H1 (cell line): ENCODE measurements around the gene KIT. TPM values are rescaled to one million over a fixed set of nuclear protein-coding genes. Genes with fewer than 3 reads are reported as not detected.

ENCODE experiments used
- CHD7 ChIP-seq: fragments of 300-600 bp; sonication (generic); IDR thresholded peaks from 2 replicates; pipeline ENCODE4 v1.7.1; 2012; ENCODE audit warnings: low read length, moderate library complexity, mild to moderate bottlenecking, inconsistent platforms; ENCODE audit not compliant: insufficient replicate concordance
- CTCF ChIP-seq, 3 experiments: IDR thresholded peaks; 1 replicate in 2 of 3; 2 replicates in 1 of 3; pipeline versions ENCODE4 v1.5.1 to v1.6.1; 2011; ENCODE audit warnings: low read length in 3 of 3, mild to moderate bottlenecking in 3 of 3, inconsistent platforms in 2 of 3, low read depth in 1 of 3, moderate library complexity in 1 of 3; ENCODE audit not compliant: insufficient read depth in 1 of 3; ENCODE audit errors: control extremely low read depth in 1 of 3
- EGR1 ChIP-seq: IDR thresholded peaks from 2 replicates; pipeline ENCODE4 v1.6.1; 2011; ENCODE audit warnings: low read depth, low read length, borderline replicate concordance
- GABPA ChIP-seq: IDR thresholded peaks from 2 replicates; pipeline ENCODE4 v1.6.1; 2011; ENCODE audit warnings: mild to moderate bottlenecking, low read length, moderate library complexity, borderline replicate concordance; ENCODE audit not compliant: insufficient read depth
- JUN ChIP-seq: IDR thresholded peaks from 2 replicates; pipeline ENCODE4 v1.6.1; 2011; ENCODE audit warnings: low read depth, mild to moderate bottlenecking, improper control_type of control experiment, low read length
- SIRT6 ChIP-seq: IDR thresholded peaks from one replicate; pipeline ENCODE4 v1.7.1; 2012; ENCODE audit warnings: low read length, inconsistent platforms
- TAF7 ChIP-seq: optimal IDR thresholded peaks from 2 replicates; pipeline ENCODE3; 2011; ENCODE audit warnings: low read depth, mild to moderate bottlenecking, inconsistent platforms, low read length, moderate library complexity, borderline replicate concordance
- TEAD4 ChIP-seq: IDR thresholded peaks from 2 replicates; pipeline ENCODE4 v1.6.1; 2012; ENCODE audit warnings: low read depth, low read length, inconsistent platforms, mixed read lengths
- polyA plus RNA-seq, 7 experiments: library from polyadenylated mRNA; depleted of rRNA in 3 of 7; stranded (reverse) in 5 of 7; unstranded in 2 of 7; fragments of >200 nt in 5 of 7; fragments of 200-250 nt in 2 of 7; gene quantifications; 1 replicate in 5 of 7; 2 replicates in 1 of 7; 4 replicates in 1 of 7; pipeline versions ENCODE4 v1.2.1 to v1.2.3, GENCODE V29; 2011 to 2013; ENCODE audit warnings: missing spikeins in 2 of 7, mixed read lengths in 2 of 7
- total RNA-seq: library from RNA; stranded (reverse); fragmentation: NEBNext Ultra II Directional; extraction: Animal tissue kit (Norgen Biotek cat#: 25700); gene quantifications from 2 replicates; pipeline ENCODE4 v1.2.1, GENCODE V29; 2021

The KIT gene
- total and polyA plus RNA-seq, 2 of the 8 experiments (the other 6 are each of a cell fraction or from before 2014, with no cell fraction given) = 14.4 to 24.8 TPM

- no peak for TF ChIP-seq CTCF (IDR thresholded peaks at IDR 0.05; ENCODE audit: control extremely low read depth in 1 of 3, insufficient read depth in 1 of 3, low read depth in 1 of 3, low read length in 3 of 3)
- TF ChIP-seq CHD7 = no peak
- TF ChIP-seq SIRT6 = no peak
- no peak; the same call in 1 of the 2 replicates for TF ChIP-seq TEAD4
- peak; percentile 32 for TF ChIP-seq TAF7
- no peak for TF ChIP-seq GABPA
- TF ChIP-seq EGR1 = no peak
- TF ChIP-seq JUN = no peak
Observed at GRCh38 chr4:54657551-54658251, at the start of gene KIT (continued).
